ENCODE results near the gene EPSTI1. TPM values are rescaled to one million over a fixed set of nuclear protein-coding genes. Genes with fewer than 3 reads are reported as not detected.

The EPSTI1 gene
- total and polyA plus RNA-seq, 7 donors, result 0.82 to 2.6 (median 1.4) TPM

DNA sequence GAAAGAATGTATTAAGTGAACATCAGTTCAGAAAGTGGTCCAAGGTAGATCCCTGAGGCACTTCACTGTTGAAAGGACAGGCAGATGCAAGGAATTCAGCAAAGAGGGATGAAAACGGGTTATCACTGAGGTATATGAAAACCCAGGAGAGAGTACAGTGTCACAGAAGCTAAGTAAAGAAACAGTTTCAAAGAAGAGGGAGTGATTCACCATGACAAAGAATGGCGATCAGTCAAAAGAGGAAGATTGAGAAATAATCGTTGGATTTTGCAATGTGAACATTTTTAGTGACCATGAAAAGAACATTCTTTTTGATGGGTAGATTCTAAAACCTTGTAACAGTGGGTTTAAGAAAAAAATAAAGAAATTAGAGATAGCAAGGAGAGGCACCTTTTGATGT, 99.3 kb downstream of the EPSTI1 start:
- Histone ChIP-seq H3K36me3 (ENCODE audit: insufficient read depth in 1 of 2, low read depth in 1 of 2) (no peaks in the 10 kb centered on the region), H3K9me3 (no peaks in the 10 kb centered on the region), H3K27ac (peak overlapping the region; percentile 44), H3K4me1 (peaks cover 15% of the 10 kb centered on the region), H3K27me3 (ENCODE audit: insufficient read depth in 3 of 3, low read length in 2 of 3) (no peaks in the 10 kb centered on the region), H3K4me3 (no peak overlapping the region)
- TF ChIP-seq, protein P1, sequence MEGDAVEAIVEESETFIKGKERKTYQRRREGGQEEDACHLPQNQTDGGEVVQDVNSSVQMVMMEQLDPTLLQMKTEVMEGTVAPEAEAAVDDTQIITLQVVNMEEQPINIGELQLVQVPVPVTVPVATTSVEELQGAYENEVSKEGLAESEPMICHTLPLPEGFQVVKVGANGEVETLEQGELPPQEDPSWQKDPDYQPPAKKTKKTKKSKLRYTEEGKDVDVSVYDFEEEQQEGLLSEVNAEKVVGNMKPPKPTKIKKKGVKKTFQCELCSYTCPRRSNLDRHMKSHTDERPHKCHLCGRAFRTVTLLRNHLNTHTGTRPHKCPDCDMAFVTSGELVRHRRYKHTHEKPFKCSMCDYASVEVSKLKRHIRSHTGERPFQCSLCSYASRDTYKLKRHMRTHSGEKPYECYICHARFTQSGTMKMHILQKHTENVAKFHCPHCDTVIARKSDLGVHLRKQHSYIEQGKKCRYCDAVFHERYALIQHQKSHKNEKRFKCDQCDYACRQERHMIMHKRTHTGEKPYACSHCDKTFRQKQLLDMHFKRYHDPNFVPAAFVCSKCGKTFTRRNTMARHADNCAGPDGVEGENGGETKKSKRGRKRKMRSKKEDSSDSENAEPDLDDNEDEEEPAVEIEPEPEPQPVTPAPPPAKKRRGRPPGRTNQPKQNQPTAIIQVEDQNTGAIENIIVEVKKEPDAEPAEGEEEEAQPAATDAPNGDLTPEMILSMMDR (IDR thresholded peaks at IDR 0.05), result no peak
- ATAC-seq (peak in 1 of 4 donors; percentile 41), DNase-seq (no peak)
- intact Hi-C loops (cut with DNase I), result no loop called here
- 44 to 61% (median 50%) methylated on average over 3 of the region's 3 CpGs for WGBS, 3 donors

DNA sequence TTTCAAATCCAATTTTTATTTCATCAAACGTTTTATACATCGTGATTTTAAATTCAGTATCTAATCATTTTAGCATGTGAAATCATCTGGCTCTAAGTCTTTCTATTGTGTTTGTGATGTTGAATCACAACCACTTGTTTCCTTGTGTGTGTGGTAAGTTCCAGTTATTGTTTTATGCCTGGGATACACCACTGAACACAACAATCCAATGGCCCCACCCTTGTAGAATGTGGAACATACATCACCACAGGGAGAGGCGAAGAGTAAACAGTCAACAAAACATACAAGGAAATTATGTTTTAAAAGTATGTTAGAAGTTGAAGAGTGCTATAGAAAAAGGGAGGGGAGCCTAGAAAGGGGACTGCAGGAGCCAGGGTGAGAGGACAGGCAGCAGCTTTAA, 100.5 kb downstream of the EPSTI1 start:
- Histone ChIP-seq H3K9me3 (no peaks in the 10 kb centered on the region), H3K27me3 (ENCODE audit: insufficient read depth in 3 of 3, low read length in 2 of 3) (no peaks in the 10 kb centered on the region), H3K4me1 (peaks cover 15% of the 10 kb centered on the region), H3K36me3 (ENCODE audit: insufficient read depth in 1 of 2, low read depth in 1 of 2) (no peaks in the 10 kb centered on the region), H3K4me3 (no peak overlapping the region), H3K27ac (no peak overlapping the region)
- TF ChIP-seq, protein P1 (IDR thresholded peaks at IDR 0.05), result no peak
- 79 to 85% (median 84%) methylated on average over 3 of the region's 3 CpGs for WGBS, 3 donors
- ATAC-seq (no peak), DNase-seq (no peak)
- intact Hi-C loops (cut with DNase I), result no loop called here

- Histone ChIP-seq H3K9me3 (no peaks in the 10 kb centered on the region), H3K36me3 (ENCODE audit: insufficient read depth in 1 of 2, low read depth in 1 of 2) (no peaks in the 10 kb centered on the region), H3K4me3 (no peak overlapping the region), H3K27ac (no peak overlapping the region), H3K27me3 (ENCODE audit: insufficient read depth in 3 of 3, low read length in 2 of 3) (peaks cover 0 to under 1% (median 0%) of the 10 kb centered on the region in 3 donors), H3K4me1 (peaks cover 6% of the 10 kb centered on the region)
- TF ChIP-seq, protein P1 (IDR thresholded peaks at IDR 0.05), result no peak
- intact Hi-C loops (cut with DNase I), result no loop called here
- 67 to 80% (median 75%) methylated on average over 8 of the region's 8 CpGs for WGBS, 3 donors
- ATAC-seq (no peak), DNase-seq (no peak)
Observed at GRCh38 chr13:42885325-42885724, 106.7 kb downstream of the EPSTI1 start.

- peak in 1 of 2 donors; percentile 60 for DNase-seq
- no peaks in the 10 kb centered on the region for H3K9me3 ChIP-seq
- H3K4me1 ChIP-seq, result peaks cover 6% of the 10 kb centered on the region
- 5 to 8% (median 5%) methylated on average over 6 of the region's 6 CpGs for WGBS, 3 donors
- TF ChIP-seq, protein P1 (IDR thresholded peaks at IDR 0.05), result peak; percentile 22
- H3K27ac ChIP-seq, result no peak overlapping the region
- no peaks in the 10 kb centered on the region for H3K36me3 ChIP-seq (ENCODE audit: insufficient read depth in 1 of 2, low read depth in 1 of 2)
- peak; percentile 68 to 90 (median 84) for ATAC-seq
- intact Hi-C loops (cut with DNase I), result no loop called here
- no peak overlapping the region for H3K4me3 ChIP-seq
- H3K27me3 ChIP-seq (ENCODE audit: insufficient read depth in 3 of 3, low read length in 2 of 3), result peaks cover 0 to 3% (median 0%) of the 10 kb centered on the region in 3 donors
Observed at GRCh38 chr13:42883771-42884467, 108.1 kb downstream of the EPSTI1 start.

GRCh38 chr13:42883142-42883541, 108.9 kb downstream of the EPSTI1 start:
- WGBS, 3 donors, result 30 to 65% (median 50%) methylated on average over 1 of the region's 1 CpG
- H3K9me3 ChIP-seq, result no peaks in the 10 kb centered on the region
- intact Hi-C loops (cut with DNase I), result no loop called here
- peaks cover 6% of the 10 kb centered on the region for H3K4me1 ChIP-seq
- no peak for ATAC-seq
- TF ChIP-seq, protein P1 (IDR thresholded peaks at IDR 0.05), result no peak
- peaks cover 0 to 3% (median 0%) of the 10 kb centered on the region in 3 donors for H3K27me3 ChIP-seq (ENCODE audit: insufficient read depth in 3 of 3, low read length in 2 of 3)
- no peak overlapping the region for H3K4me3 ChIP-seq
- no peak overlapping the region for H3K27ac ChIP-seq
- no peak for DNase-seq
- no peaks in the 10 kb centered on the region for H3K36me3 ChIP-seq (ENCODE audit: insufficient read depth in 1 of 2, low read depth in 1 of 2)

All from psoas muscle (tissue), 8 donors.